GM10847 (cell line): ENCODE results near the gene ANKRD36C.
"Not testable (repeated sequence)": the region's sequence is repeated elsewhere in the genome, so short reads cannot be mapped to it uniquely, and the experiment has no call there.

ENCODE experiments used
- POLR2A ChIP-seq: IDR thresholded peaks from 2 replicates; pipeline ENCODE4 v1.6.1; 2011; ENCODE audit not compliant: insufficient read length; ENCODE audit errors: extremely low read depth

Gene ANKRD36C

DNA sequence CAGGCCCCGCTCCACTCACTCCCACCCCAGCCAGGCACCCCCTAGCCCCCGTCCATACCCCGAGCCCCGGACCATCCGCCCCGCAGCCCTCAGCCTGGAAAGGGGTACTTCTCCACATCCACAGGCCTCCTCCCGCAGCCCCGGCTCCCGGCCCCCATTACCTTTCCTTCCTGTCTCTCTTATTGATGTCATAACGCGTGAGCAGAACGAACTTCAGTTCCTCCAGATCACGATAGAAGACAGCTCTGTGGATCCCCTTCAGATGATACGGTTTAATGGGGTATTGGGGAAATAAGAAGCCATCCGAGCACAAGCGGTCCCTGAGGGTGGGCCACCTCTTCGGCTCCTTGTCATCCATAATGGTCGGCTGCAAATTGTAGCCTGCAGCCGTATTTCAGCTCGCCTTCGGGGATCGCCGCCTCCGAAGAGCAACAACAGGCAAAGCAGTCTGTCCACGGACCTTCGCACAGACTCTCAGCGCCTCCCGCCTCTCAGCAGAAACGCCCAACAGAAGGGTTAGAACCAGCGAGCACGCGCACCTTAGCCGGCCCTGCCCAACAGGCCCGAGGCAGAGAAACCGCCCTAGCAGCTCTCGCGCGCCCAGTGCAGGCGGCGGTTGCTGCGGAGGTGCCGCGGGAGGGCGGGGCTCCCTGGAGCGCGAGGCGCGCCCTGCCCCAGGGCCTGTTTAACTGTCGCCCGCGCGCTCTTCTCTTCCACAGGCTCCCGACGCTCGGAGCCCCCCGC, at the start of gene ANKRD36C:
TSS of gene ANKRD36C (minus strand) at position 474 of the 744 bp plus-strand sequence. CDS start at position 358, 116 bp downstream.
- TF ChIP-seq POLR2A: not testable (repeated sequence)

DNA sequence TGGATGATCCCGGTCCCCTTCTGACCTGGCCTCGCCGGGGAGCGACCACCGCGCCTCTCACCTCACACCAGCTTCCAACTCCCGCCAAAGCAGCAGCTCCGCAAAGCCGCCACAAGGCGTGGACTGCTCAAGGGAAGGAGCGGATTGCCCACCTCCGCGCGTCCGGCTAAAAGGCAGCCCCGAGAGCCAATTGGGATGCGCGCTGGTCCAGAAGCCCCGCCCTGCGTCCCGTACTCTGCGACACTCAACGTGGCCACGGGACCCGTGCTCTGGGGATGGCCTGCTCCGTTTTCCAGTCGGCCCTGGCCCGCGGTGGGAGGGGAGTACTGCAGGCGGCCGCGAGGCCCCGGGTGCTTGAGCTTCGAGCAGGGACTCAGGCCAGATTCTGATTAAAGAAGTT, 43.2 kb upstream of the ANKRD36C start, which contains the start of gene GPAT2:
TSS of gene GPAT2 (minus strand) at position 125 of the 400 bp plus-strand sequence. CDS start 2,557 bp downstream, outside the sequence.
- TF ChIP-seq POLR2A: not testable (repeated sequence)

DNA sequence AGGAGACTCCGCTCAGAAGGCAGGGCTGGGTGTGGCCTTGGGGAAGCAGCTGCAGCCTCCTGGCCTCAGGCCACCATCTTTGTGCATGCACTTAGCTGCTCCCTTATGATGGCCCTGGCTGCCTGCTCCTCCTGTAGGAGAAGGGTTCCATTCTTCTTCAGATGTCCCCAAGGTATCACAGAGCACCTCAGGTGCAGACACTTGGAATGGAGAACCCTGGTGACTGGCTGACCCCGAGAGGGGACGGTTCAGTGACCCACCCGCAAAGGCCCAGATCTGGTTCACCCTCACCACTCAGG, 33.5 kb upstream of the ANKRD36C start:
- TF ChIP-seq POLR2A: no peak

DNA sequence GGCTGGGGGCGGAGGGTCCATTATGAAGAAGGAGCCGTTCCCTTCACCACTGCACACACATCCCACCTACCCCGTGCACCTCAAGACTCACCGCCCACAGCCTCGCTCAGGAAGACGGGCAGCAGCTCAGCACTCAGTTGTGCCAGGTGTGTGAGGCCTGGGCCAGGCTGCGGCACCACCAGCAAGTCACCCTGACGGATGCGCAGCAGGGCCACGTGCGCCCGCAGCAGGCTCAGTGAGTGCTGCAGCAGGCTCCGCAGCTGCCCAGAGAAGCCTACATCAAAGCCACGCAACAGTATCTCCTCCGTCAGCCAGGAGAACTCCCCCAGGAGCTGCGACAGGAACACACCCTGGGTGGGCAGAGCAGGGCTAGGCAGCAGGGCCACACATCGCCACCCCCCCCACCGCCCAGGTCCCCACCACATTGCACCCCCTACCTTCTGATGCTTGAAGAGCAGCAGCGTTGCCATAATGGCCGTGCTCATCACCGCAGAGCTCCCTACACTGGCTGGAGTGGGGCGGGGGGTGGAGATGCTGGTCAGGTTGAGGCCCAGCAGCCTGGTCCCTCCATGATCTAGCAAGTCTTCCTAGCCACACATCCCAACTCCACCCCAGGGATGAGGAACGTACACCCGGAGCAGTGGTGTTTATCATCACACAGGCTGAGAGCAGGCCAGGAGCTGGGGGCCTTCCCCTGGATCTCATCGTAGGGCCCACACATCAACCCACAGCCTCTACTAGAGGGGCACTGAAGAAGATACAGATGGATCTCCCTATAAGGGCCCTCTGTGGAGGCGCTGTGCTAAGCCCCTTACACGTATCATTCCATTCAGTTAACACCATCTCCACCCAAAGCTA, 32.9 kb upstream of the ANKRD36C start:
- TF ChIP-seq POLR2A: no peak

DNA sequence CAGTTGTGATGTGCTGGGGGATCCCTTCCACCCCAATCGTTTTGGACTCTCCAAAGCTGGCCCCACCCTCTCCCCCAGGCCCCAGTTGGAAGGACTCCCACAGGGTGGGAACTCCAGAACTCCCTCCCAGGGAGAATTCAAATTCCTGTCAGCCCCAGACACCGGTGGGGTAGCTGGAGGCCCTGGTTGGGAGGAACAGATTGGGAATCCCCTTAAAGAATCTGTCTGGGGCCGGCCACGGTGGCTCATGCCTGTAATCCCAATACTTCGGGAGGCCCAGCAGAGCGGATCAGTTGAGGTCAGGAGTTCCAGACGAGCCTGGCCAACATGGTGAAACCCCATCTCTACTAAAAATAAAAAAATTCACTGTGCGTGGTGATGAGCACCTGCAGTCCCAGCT, 155.5 kb downstream of the ANKRD36C start:
- no peak for TF ChIP-seq POLR2A

DNA sequence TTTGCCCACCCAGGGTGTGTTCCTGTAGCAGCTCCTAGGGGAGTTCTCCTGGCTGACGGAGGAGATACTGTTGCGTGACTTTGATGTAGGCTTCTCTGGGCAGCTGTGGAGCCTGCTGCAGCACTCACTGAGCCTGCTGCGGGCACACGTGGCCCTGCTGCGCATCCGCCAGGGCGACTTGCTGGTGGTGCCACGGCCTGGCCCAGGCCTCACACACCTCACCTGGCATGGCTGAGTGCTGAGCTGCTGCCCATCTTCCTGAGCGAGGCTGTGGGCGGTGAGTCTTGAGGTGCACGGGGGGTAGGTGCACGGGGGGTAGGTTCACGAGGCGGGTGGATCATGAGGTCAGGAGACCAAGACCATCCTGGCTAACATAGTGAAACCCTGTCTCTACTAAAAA, 191.7 kb downstream of the ANKRD36C start:
- no peak for TF ChIP-seq POLR2A
